ENCODE results near the gene CCSAP. TPM values are rescaled to one million over a fixed set of nuclear protein-coding genes. Genes with fewer than 3 reads are reported as not detected.
A peak's percentile ranks its signal among the peaks of the same experiment; 100 is the strongest.
"Not testable (repeated sequence)": the region's sequence is repeated elsewhere in the genome, so short reads cannot be mapped to it uniquely, and the experiment has no call there.

Gene CCSAP
- total RNA-seq, 1 donor from 2014 or later, result 3.4 TPM

DNA sequence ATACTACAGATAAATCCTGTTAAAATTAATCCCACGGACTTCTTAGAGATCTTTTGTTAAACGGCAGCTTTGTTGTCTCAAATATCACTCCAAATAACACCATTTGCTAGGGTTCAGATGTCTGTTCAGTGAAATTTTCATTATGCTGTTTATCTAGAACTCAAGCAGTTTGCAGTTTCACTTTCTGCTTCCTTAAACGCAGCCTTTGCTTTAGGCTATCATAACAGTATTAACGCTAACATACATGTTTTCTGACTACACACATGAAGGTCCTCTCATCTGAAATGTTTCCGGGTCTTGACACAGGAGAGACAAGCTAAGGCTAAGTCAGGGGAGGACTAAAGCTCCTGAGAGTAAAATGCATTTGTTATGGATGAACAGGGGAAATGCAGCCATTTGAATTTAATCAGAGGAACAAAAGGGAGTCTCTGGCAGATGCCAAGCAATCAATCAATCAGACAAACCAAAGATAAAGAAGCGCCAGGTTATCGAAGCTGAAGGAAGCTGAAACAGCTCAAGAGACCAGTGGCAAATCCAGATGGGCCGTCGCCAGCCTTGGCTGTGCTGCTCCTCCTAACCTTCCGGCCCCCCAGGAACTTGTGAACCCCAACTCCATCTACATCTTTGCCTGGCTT is 16.9 kb downstream of the CCSAP start:
- DNase-seq (ENCODE audit: low read depth in 2 of 2), result no peak

DNA sequence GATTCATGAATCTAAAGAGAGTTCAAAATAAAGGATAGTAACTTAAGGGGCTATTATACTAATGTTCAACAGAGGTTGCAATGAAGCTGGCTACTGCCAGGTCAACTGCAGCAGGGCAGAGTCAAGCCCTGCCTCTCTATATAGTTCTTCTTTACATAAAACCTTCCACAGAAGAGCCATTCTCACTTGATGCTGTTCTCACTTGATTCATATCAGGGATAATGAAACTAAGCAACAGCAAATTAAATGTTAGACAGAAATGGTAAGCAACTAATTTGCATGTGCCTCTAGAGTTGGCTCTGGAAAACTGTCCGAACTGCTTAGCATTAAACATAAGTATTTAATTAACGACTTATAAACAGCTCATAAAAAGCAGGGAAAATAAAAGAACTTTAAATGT is 17.4 kb downstream of the CCSAP start:
- DNase-seq (ENCODE audit: low read depth in 2 of 2), result no peak

DNA sequence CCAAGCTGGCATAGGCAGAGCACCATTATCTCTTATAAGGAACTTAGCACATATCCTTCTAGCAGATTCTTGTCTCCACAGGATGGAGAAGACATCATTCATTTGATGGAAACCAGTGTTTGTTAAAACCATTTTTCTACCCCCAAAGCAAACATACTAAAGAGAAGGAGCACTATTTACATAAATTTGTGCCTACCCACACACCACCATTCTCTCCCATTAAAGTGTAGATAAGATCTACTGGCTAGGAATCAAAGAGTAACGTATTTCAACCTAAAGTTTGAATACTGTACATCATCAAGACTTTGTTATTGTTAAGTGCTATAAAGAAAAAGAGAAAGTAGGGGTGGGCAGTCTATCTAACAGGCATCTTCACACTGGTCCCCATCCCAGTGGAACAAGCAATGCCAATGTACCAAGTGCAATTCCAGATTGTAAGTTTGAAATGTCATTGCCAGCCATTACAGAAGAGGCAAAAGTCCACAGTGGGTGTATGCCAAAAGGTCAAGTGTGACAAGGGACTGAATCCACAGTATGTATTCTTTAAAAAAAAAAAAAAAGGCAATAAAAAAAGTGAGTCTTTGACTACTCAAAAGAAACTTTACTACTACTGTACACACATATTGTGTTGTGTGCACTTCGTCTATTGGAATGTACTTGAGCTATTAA is 18.8 kb downstream of the CCSAP start:
- DNase-seq (ENCODE audit: low read depth in 2 of 2), result no peak

DNA sequence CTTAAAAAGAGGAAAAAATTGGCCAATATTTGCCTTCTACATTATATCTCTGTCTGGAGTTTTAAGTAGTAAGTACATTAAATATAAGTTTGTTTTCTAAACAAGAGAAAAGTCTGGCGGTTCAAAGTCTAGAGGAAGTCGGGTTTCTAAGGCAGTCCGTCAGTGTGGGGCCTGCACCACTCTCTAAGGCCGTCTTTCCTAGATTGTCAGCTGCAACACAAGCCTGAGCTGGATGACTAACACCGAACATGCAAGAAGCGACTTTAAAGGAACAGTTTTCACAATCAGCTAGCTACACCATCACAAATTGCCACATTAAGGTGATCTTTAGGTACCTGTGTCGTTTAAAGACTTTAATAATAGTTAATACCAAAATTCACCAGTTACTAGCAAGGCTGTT is 19.6 kb downstream of the CCSAP start:
- DNase-seq (ENCODE audit: low read depth in 2 of 2), result no peak

DNA sequence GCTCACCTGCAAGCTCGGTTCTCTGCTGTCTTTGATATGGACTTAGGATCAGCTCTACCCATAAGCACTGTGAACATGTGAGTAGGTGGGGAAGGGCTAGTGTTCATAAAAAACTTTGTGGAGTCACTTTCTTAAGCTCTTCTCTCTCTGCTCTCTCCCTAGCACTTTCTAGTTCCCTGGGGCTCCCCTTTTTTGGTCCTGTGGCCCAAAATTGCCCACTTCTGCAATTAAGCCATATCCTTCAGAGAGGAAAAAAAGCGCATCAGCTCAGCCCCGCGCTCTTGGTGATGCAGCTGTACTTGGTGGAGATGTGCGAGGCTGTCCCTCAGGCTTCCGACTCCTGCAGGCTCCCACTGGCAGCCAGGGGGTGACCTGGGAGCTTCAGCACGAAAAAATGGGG is 23.4 kb downstream of the CCSAP start:
- DNase-seq (ENCODE audit: low read depth in 2 of 2), result no peak

DNA sequence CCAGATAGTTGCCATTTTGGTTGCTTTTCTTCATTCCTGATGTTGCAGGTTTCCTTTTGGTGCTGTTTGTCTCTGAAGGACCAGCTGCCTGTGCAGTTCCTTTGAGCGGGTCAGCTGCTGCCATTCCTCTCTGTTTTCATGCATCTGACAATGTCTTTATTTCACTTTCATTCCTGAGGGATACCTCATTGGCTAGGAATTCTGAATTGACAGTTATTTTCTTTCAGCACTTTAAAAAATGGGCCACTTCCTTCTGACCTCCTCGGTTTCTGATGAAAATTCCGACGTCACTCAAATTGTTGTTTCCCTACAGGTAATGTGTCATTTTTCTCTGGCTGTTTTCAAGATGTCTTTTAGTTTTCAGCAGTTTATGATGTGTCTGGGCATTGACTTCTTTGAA is 24.8 kb downstream of the CCSAP start:
- DNase-seq (ENCODE audit: low read depth in 2 of 2), result peak; percentile 20 to 75

DNA sequence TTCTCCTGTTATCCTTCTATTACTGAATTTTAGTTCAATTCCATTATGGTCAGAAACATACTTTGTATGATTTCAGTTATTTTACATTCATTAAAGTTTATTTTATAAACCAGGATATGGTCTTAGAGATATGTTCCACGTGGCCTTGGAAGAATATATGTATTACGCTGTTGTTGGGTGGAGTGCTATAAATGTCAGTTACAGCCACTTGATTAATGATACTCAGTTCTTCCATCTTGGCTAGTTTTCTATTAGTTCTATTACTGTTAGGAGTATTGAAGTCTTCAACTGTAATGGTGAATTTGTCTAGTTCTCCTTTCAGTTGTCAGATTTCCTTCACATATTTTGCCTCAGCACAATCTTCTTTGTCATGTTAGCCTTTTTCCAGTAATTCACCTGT is 26.7 kb downstream of the CCSAP start:
- DNase-seq (ENCODE audit: low read depth in 2 of 2), result no peak

DNA sequence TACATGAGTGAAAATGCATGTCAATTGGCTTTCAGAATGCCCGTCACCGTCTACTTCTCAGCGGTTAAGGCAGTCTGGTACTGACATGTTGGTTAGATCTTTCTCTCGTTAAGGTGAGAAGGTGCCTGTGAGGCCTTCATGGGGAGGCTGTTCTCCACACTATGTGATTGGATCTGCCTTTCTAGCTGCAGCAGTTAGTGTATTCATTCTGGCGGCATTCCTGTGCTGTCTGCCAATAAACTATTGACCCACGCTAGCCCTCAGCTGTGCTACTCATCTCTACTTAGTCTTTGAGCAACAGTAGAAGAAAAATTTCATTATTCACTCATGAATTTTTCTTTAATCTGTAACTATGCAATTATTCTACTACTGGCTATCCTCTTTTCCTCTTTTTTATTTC is 32.0 kb downstream of the CCSAP start:
- no peak for DNase-seq (ENCODE audit: low read depth in 2 of 2)

DNA sequence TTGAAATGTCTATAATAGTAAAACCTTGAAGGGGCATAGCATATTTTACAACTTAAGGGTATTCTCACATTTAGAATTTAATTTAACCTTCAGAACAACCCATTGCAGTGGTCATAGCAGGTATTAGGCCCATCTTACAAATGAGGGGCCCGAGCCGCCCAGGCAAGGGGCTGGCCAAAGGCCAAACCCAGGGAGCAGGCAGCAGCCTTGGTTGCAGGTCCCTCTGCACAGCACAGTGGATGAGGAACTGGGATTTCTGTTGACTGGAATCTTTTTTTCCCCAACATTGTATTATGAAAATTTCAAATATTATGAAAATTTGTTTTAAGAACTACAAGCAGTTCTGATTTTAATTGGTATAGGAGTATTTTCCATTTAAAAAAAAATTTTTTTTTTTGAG is 33.2 kb downstream of the CCSAP start:
- DNase-seq (ENCODE audit: low read depth in 2 of 2), result no peak

DNA sequence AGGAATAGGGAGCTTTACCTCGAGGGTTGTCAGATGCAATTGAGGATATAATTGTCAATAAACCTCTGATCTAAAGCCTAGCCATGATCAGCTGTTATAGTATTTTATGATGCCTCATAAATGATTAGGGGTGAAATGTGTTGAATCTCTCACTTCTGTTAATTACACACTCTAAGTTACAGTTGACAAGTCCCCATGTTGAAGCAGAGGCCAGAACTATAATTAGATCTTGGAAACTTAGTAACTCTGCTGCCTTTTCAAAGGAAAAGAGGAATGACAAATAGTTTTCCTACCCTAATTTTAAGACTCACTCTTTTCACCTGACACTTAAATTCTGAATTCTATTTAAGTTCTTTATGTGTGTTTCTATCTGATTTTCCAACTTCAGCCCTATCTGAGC is 33.8 kb downstream of the CCSAP start:
- DNase-seq (ENCODE audit: low read depth in 2 of 2), result no peak

DNA sequence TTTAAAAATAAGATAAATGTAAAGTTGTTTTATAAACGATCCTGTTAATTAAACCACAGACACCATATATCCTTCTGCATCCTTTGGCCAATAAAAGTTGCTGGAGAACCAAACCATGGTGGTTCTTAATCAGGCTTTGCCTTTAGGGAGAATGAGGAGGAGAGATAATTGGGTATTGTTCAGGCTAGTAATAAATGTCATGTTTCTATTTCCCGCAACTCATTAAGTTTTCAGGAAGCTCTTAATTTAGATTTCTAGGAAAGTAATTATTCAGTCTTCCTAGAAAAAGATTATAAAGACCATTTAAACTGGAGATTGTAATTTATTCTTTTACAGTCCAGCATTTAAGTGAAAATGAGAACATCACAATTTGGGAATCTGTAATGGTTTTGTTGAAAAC is 37.5 kb downstream of the CCSAP start:
- no peak for DNase-seq (ENCODE audit: low read depth in 2 of 2)

DNA sequence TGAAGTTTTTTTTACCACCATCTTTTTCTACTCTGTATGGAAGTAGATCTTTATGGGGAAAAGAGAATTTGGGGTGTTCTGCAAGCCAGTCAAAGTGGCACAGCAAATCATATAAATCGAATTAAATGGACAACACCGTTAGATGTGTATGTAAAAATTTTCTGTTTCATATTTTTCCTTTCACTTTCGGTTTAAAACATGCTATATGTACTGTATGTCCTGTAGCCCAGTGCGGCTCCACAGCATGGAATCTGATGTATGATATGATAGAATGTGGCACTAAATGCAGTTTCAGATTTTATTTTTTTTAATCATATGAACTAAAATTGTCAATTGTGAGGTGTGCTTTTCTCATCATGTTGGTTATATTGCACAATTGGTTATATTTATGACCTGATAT is 39.0 kb downstream of the CCSAP start:
- peak in 1 of 2 donors; percentile 8 for DNase-seq (ENCODE audit: low read depth in 2 of 2)

DNA sequence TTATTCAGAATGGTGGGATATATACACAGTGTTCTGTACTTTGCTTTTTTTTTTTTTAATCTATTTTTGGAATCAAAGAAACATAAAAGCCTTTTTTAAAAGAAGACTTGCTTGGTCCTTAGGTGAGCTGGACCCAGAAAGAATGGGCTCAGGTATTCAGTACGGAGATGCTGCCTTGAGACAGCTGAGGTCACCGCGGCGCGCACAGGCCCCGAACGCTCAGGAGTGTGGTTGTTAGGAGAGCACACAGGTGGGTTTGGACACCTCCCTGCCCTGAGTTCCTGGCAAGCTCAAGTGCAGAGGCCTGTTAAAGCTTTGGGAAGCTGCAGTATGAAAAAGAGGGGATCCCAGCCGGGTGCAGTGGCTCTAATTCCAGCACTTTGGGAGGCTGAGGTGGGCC is 40.1 kb downstream of the CCSAP start:
- DNase-seq (ENCODE audit: low read depth in 2 of 2), result no peak

DNA sequence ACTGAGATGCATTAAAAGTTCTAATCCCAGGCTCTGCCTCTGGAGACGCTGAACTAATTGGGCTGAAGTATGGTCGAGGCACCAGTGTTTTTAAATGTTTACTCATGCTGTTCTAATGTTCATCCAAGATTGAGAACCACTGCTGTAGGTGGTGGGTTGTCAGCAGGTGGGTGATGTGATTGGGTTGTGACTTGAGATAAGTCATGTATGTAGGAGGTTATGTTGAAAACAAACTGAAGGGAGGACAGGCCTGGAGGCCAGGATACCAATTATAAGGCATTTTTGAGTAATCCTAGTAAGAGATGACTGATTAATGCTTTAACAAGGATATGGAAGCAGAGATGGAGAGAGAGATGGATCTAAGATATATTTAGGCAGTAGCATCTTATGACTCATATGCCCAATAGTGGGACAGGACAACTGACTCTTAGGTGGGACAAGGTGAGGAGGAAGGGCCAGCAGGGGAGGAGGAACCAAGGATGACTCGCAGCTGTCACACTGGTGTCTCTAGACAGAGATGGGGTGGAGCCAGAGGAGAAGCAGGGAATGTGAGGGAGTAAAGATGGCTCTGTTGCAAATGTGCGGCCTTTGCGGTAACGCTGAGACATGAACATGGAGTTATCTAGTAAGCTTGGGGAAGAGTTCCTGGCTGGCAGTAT is 42.6 kb downstream of the CCSAP start:
- no peak for DNase-seq (ENCODE audit: low read depth in 2 of 2)

DNA sequence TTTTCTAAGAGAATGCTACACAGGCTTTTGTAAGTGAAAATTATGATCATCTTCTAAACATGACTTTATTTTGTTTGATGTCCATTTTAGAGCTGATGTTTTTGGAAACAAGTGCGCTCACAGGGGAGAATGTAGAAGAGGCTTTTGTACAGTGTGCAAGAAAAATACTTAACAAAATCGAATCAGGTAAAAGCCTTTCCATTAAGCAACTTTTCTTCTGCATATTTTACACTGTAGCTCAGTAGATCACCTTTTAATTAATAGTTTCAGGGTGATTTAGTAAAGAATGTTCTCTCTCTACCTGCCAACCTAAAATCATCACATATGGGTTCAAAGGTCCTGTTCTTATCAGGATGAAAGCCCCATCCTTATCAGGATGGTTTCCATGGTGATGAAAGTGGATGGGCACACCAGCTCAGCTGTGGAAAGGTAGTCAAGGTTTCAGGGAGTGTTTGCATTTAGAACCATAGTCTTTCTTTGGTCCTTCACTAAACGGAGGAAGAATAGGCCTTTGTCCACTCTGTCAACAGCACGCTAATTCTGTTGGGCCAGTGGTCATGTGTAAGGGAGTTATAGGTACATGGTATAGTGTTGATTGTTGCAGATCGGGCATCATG is 43.9 kb downstream of the CCSAP start:
- no peak for DNase-seq (ENCODE audit: low read depth in 2 of 2)

DNA sequence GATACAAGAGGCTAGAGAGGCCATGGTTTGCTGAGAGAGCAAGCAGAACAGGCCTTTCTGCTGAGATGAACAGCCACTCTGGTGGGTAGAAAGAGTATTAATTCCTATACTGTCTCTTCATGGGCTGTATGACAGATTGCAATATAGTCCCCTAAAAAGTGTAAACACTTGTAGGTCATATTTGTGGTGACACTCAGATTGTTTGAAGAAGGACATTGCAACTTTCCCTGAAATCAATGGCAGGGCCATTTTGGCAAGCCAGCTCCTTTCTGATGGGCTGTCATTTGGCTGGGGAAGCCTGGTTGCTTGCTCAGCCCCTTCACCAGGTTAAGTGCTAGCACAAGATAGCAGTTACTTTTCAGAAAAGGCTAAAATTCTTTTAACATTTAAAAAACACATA is 44.4 kb downstream of the CCSAP start:
- DNase-seq (ENCODE audit: low read depth in 2 of 2), result no peak

DNA sequence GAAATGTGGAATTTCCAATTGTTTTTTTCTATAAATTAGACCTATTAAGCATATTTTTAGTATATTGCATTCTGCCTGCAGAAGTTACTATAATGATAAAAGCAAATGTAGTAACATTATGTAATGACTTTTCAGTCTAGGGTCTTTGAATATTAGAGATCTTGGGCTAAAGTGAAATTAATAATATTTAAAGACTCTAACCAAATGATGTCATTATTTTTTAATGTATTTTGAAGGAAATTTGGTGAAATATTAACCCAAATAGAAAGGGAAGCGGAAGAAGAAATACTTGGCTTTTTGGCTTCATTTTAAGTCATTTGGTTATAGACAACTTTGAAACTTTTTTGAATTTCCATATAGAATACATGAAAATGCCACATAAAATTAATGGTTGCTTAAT is 45.1 kb downstream of the CCSAP start:
- no peak for DNase-seq (ENCODE audit: low read depth in 2 of 2)

DNA sequence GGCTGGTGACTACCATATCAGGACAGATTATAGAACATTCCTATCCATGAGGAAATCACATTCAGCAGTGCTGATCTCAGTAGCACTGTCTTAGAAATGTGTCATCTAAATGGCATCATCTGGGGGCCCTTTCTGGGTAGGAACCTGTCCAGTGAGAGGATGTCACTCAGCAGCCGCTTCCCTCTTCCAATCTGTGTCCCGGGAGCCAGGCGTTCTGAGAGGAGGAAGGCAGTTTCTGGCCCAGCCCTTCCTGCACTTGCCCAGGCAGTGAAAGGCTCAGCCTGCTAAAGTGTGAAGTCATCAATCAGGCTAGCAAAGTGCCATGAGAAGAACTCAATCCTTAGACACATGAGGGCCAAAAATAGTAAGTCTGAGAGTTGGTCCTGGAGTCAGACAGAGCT is 46.3 kb downstream of the CCSAP start:
- peak in 1 of 2 donors; percentile 46 for DNase-seq (ENCODE audit: low read depth in 2 of 2)

DNA sequence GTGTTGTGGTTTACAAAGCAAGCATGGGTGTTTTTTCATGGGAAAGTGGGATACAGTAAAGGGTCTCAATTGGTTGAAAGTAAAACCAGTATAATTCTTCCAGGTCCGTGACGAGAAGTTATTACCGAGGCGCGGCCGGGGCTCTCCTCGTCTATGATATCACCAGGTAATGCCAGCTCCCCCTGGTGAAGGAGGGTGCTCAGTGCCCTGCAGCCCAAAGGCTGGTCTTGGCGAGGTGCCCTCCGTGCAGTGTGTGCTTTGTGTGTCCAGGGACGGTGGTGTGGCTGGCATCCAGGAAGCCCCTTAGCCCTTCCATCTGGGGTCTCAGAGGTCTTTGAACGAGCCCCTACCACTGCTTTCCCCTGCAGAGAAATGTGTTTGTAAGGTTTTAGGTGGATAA is 47.1 kb downstream of the CCSAP start:
- no peak for DNase-seq (ENCODE audit: low read depth in 2 of 2)

DNA sequence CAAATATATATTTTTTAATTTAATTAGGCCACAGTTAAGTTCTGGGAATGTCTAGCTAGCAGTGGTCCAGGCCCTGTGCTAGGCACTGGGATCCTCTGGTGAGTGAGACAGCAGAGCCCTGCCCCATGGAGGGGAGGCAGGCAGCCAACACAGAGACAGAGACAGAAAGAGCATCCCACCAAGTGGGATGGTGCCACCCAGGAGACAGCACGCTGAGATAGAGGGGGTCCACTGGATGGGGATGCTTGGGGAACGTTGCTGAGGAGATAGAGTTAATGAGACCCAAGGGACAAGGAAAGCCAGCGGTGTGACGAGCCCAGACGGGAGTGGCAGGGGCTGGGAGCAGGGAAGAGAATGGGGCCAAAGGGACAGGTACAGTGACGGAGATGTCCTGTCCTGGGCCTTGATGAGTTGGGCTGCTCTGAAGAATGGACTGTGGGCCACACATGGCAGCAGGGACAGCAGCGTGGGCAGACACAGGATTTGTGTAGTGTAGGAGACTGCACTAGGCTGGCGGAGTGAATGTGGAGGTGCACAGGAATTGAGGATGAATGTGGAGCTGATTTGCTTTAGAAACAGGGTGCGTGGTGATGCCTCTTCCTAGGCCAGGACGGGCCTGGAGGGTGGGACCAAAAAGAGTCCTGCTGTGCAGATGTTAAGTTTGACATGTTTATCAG is 49.2 kb downstream of the CCSAP start:
- no peak for DNase-seq (ENCODE audit: low read depth in 2 of 2)

DNA sequence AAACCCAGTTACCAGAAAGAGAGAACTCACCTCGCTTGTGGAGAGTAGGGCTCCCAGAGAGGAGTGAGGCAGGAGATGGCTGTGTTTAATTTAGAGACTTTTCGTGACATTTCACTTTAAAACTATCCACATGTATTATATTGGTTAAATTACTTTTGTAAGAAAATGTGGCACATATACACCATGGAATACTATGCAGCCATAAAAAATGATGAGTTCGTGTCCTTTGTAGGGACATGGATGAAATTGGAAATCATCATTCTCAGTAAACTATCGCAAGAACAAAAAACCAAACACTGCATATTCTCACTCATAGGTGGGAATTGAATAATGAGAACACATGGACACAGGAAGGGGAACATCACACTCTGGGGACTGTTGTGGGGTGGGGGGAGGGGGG is 51.2 kb downstream of the CCSAP start:
- DNase-seq (ENCODE audit: low read depth in 2 of 2), result not testable (repeated sequence)

DNA sequence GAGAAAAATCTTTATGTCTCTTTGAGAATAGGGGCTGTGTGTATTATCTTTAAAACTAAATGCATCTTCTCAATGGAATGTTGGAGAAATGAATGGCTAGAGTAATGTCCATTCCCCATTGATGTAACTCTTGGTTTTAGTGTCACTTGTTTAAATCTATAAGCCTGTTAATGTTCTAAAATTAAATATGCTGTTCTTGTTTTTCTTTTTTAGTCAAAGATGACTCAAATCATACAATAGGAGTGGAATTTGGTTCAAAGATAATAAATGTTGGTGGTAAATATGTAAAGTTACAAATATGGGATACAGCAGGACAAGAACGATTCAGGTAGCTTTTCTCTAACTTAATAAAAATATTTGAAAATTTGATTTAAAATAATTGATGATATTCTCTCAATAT is 54.3 kb downstream of the CCSAP start:
- no peak for DNase-seq (ENCODE audit: low read depth in 2 of 2)
